Left lung (tissue), 10 donors: ENCODE results near the gene HSPA4. TPM values are rescaled to one million over a fixed set of nuclear protein-coding genes. Genes with fewer than 3 reads are reported as not detected.

Source experiments
- ATAC-seq: fragments of 200-7000 bp; cut with Tn5 transposase; one replicate; pipeline ENCODE4 v1.9.1; 2020; ENCODE audit warnings: moderate library complexity
- DNase-seq, 4 donors: peaks; one replicate each; pipeline ENCODE4 v3.0.0-alpha.2; 2013 to 2020
- H3K27ac ChIP-seq, 2 donors: fragments of 200-600 bp; sonication (generic) in 1 of 2; one replicate each; pipeline versions ENCODE4 v1.5.0 to v1.8.0; 2020 to 2021
- H3K27me3 ChIP-seq, 2 donors: fragments of 200-600 bp; sonication (generic) in 1 of 2; one replicate each; pipeline versions ENCODE4 v1.5.0 to v1.8.0; 2020 to 2021
- H3K36me3 ChIP-seq, 2 donors: fragments of 200-600 bp; sonication (generic) in 1 of 2; one replicate each; pipeline versions ENCODE4 v1.5.0 to v1.8.0; 2020 to 2021
- H3K4me1 ChIP-seq, 2 donors: fragments of 200-600 bp; one replicate each; pipeline ENCODE4 v1.8.0; 2021
- H3K4me3 ChIP-seq, 2 donors: fragments of 200-600 bp; sonication (generic) in 1 of 2; one replicate each; pipeline versions ENCODE4 v1.5.0 to v1.8.0; 2020 to 2021; ENCODE audit warnings: mild to moderate bottlenecking in 1 of 2
- H3K9me3 ChIP-seq, 2 donors: fragments of 200-600 bp; sonication (generic) in 1 of 2; one replicate each; pipeline versions ENCODE4 v1.5.0 to v1.8.0; 2020 to 2021
- CTCF ChIP-seq, 2 donors: fragments of 200-600 bp; sonication (generic) in 1 of 2; IDR thresholded peaks; one replicate each; pipeline versions ENCODE4 v1.5.0 to v1.8.0; 2021; ENCODE audit warnings: antibody characterized with exemption in 2 of 2
- intact Hi-C, 2 donors: fragments of 100-400 bp; cut with DNase I; formaldehyde crosslinking; loops; one replicate each; pipeline versions ENCODE4 v1.11.2 to v1.14.2; 2022
- polyA plus RNA-seq, 6 donors: library from polyadenylated mRNA; unstranded; fragments of 120-200 nt; gene quantifications; one replicate each; pipeline ENCODE4 v1.2.1, GENCODE V29; 2013; ENCODE audit not compliant: insufficient read length in 6 of 6
- total RNA-seq, 2 donors: library from RNA; stranded (reverse); fragmentation: NEBNext Ultra II Directional; extraction: Animal tissue kit (Norgen Biotek cat#: 25700); gene quantifications; one replicate each; pipeline ENCODE4 v1.2.1, GENCODE V29; 2021
- donor health status: DM: no; HTN: yes; CAD: no.
- donor health status: DM: no; HTN: no; CAD: no.

HSPA4 gene
- total and polyA plus RNA-seq, 8 donors: 85.5 to 109 (median 91.2) TPM

- Histone ChIP-seq H3K27me3 (no peaks in the 10 kb centered on the region), H3K9me3 (no peaks in the 10 kb centered on the region), H3K27ac (no peak overlapping the region), H3K4me1 (peaks cover 16 to 77% of the 10 kb centered on the region in 2 donors), H3K4me3 (no peak overlapping the region), H3K36me3 (no peaks in the 10 kb centered on the region)
- no peak for ATAC-seq
- intact Hi-C loops: no loop called here
- TF ChIP-seq CTCF (IDR thresholded peaks at IDR 0.05): no peak
- DNase-seq: no peak
These were observed 3.1 kb downstream of the HSPA4 start for GRCh38 chr5:133054697-133055471.

GRCh38 chr5:133056891-133057290 is 5.1 kb downstream of the HSPA4 start:
- peaks cover 7 to 75% of the 10 kb centered on the region in 2 donors for H3K4me1 ChIP-seq
- ATAC-seq (no peak), DNase-seq (no peak)
- no peak for TF ChIP-seq CTCF (IDR thresholded peaks at IDR 0.05)
- no peaks in the 10 kb centered on the region for H3K9me3 ChIP-seq
- no peaks in the 10 kb centered on the region for H3K27me3 ChIP-seq
- H3K27ac ChIP-seq: no peak overlapping the region
- no peak overlapping the region for H3K4me3 ChIP-seq
- intact Hi-C loops: no loop called here
- H3K36me3 ChIP-seq: no peaks in the 10 kb centered on the region

- Histone ChIP-seq H3K9me3 (no peaks in the 10 kb centered on the region), H3K36me3 (no peaks in the 10 kb centered on the region), H3K4me3 (no peak overlapping the region), H3K27ac (no peak overlapping the region), H3K4me1 (peaks cover 0 to 81% of the 10 kb centered on the region in 2 donors), H3K27me3 (no peaks in the 10 kb centered on the region)
- DNase-seq (no peak), ATAC-seq (no peak)
- TF ChIP-seq CTCF (IDR thresholded peaks at IDR 0.05): no peak
- intact Hi-C loops: no loop called here
These were observed 7.8 kb downstream of the HSPA4 start for GRCh38 chr5:133059621-133060020.

- Histone ChIP-seq H3K4me3 (no peak overlapping the region), H3K9me3 (no peaks in the 10 kb centered on the region), H3K4me1 (peaks cover 0 to 57% of the 10 kb centered on the region in 2 donors), H3K36me3 (peaks cover 0 to 26% of the 10 kb centered on the region in 2 donors), H3K27me3 (no peaks in the 10 kb centered on the region), H3K27ac (no peak overlapping the region)
- intact Hi-C loops: no loop called here
- DNase-seq (no peak), ATAC-seq (no peak)
- TF ChIP-seq CTCF (IDR thresholded peaks at IDR 0.05): no peak
These were observed 10.5 kb downstream of the HSPA4 start for GRCh38 chr5:133062276-133062675.

GRCh38 chr5:133063965-133064364 is 12.2 kb downstream of the HSPA4 start:
- peaks cover 0 to 42% of the 10 kb centered on the region in 2 donors for H3K36me3 ChIP-seq
- H3K9me3 ChIP-seq: no peaks in the 10 kb centered on the region
- ATAC-seq: no peak
- H3K27me3 ChIP-seq: no peaks in the 10 kb centered on the region
- no peak overlapping the region for H3K27ac ChIP-seq
- peaks cover 0 to 40% of the 10 kb centered on the region in 2 donors for H3K4me1 ChIP-seq
- TF ChIP-seq CTCF (IDR thresholded peaks at IDR 0.05): no peak
- no peak for DNase-seq
- H3K4me3 ChIP-seq: no peak overlapping the region
- intact Hi-C loops: no loop called here
